Stimulated activated CD8-positive, alpha-beta memory T cell treated with anti-CD3 and anti-CD28 coated beads, Interleukin-15, amount 100 ng/mL, for 48 hours (primary cell): ENCODE results near the gene MOK.

Source experiments
- DNase-seq, 2 donors: peaks; one replicate each; pipeline ENCODE4 v3.0.0-alpha.2; 2020; ENCODE audit warnings: low read depth in 2 of 2

Gene MOK

GRCh38 chr14:102205560-102205959 is 99.4 kb downstream of the MOK start:
- DNase-seq, result no peak

- no peak for DNase-seq
Measured at GRCh38 chr14:102203382-102203781, 101.6 kb downstream of the MOK start.

GRCh38 chr14:102202944-102203343 is 102.0 kb downstream of the MOK start:
- no peak for DNase-seq

GRCh38 chr14:102201776-102202175 is 103.2 kb downstream of the MOK start:
- no peak for DNase-seq

- no peak for DNase-seq
Measured at GRCh38 chr14:102201353-102201738, 103.6 kb downstream of the MOK start.

- no peak for DNase-seq
Measured at GRCh38 chr14:102200690-102201352, 104.1 kb downstream of the MOK start.

GRCh38 chr14:102197317-102197853 is 107.6 kb downstream of the MOK start:
- DNase-seq, result no peak

- no peak for DNase-seq
Measured at GRCh38 chr14:102196902-102197230, 108.1 kb downstream of the MOK start.

- no peak for DNase-seq
Measured at GRCh38 chr14:102196039-102196901, 108.7 kb downstream of the MOK start.

GRCh38 chr14:102195446-102195845 is 109.5 kb downstream of the MOK start:
- no peak for DNase-seq

GRCh38 chr14:102194856-102195255 is 110.1 kb downstream of the MOK start:
- DNase-seq, result no peak

GRCh38 chr14:102192840-102193502 is 112.0 kb downstream of the MOK start:
- DNase-seq, result no peak

GRCh38 chr14:102189874-102190273 is 115.1 kb downstream of the MOK start:
- DNase-seq, result no peak

- DNase-seq, result no peak
Measured at GRCh38 chr14:102188187-102188586, 116.8 kb downstream of the MOK start.

- DNase-seq, result no peak
Measured at GRCh38 chr14:102187568-102188001, 117.4 kb downstream of the MOK start.

- no peak for DNase-seq
Measured at GRCh38 chr14:102187044-102187443, 117.9 kb downstream of the MOK start.

GRCh38 chr14:102185360-102185759 is 119.6 kb downstream of the MOK start:
- DNase-seq, result no peak

- DNase-seq, result no peak
Measured at GRCh38 chr14:102184316-102185035, 120.5 kb downstream of the MOK start.

GRCh38 chr14:102183886-102184285 is 121.1 kb downstream of the MOK start:
- DNase-seq, result no peak

GRCh38 chr14:102182936-102183619 is 121.9 kb downstream of the MOK start:
- DNase-seq, result no peak

GRCh38 chr14:102182190-102182589 is 122.8 kb downstream of the MOK start:
- DNase-seq, result no peak
